SK-N-SH treated with all-trans-retinoic acid at 6 μM for 48 hours (cell line): ENCODE results near the gene DDX24.
A peak's percentile ranks its signal among the peaks of the same experiment; 100 is the strongest.
"Not testable (repeated sequence)": the region's sequence is repeated elsewhere in the genome, so short reads cannot be mapped to it uniquely, and the experiment has no call there.

ENCODE experiments used
- ATAC-seq: fragments of 200-7000 bp; cut with Tn5 transposase; 3 replicates; pipeline ENCODE4 v1.9.1; 2020; ENCODE audit warnings: mild to moderate bottlenecking, moderate library complexity
- ARNTL ChIP-seq: fragments of 450-650 bp; formaldehyde crosslinking; IDR thresholded peaks from 2 replicates; pipeline ENCODE4 v1.5.0; 2020; ENCODE audit warnings: low read depth, mild to moderate bottlenecking, moderate library complexity, borderline replicate concordance
- BACH2 ChIP-seq: fragments of 250-450 bp; sonication (Bioruptor Pico); IDR thresholded peaks from 2 replicates; pipeline ENCODE4 v1.9.0; 2021; ENCODE audit warnings: mild to moderate bottlenecking, borderline replicate concordance
- CREB5 ChIP-seq: fragments of 250-450 bp; sonication (Bioruptor Pico); IDR thresholded peaks from 2 replicates; pipeline ENCODE4 v1.5.1; 2020; ENCODE audit warnings: low read depth, mild to moderate bottlenecking, moderate library complexity
- ESRRG ChIP-seq: fragments of 250-450 bp; sonication (Bioruptor Pico); IDR thresholded peaks from 2 replicates; pipeline ENCODE4 v1.6.1; 2021; ENCODE audit warnings: mild to moderate bottlenecking
- ISL1 ChIP-seq: fragments of 250-450 bp; sonication (Bioruptor Pico); IDR thresholded peaks from 2 replicates; pipeline ENCODE4 v2.1.2; 2022; ENCODE audit warnings: mild to moderate bottlenecking, moderate library complexity
- OSR1 ChIP-seq: fragments of 250-450 bp; sonication (Bioruptor Pico); IDR thresholded peaks from 2 replicates; pipeline ENCODE4 v1.8.0; 2022; ENCODE audit warnings: moderate library complexity, mild to moderate bottlenecking, inconsistent platforms
- PPARA ChIP-seq: fragments of 250-450 bp; sonication (Bioruptor Pico); IDR thresholded peaks from 2 replicates; pipeline ENCODE4 v1.5.0; 2020; ENCODE audit warnings: mild to moderate bottlenecking, borderline replicate concordance
- RARB ChIP-seq: fragments of 250-450 bp; sonication (Bioruptor Pico); IDR thresholded peaks from 2 replicates; pipeline ENCODE4 v1.8.0; 2021; ENCODE audit warnings: mild to moderate bottlenecking, moderate library complexity
- SNAI2 ChIP-seq: fragments of 250-450 bp; sonication (Bioruptor Pico); IDR thresholded peaks from 2 replicates; pipeline ENCODE4 v1.5.0; 2020; ENCODE audit warnings: mild to moderate bottlenecking, moderate library complexity
- TOX ChIP-seq: fragments of 250-450 bp; sonication (Bioruptor Pico); IDR thresholded peaks from 2 replicates; pipeline ENCODE4 v1.8.0; 2021; ENCODE audit warnings: mild to moderate bottlenecking, moderate library complexity, borderline replicate concordance
- TSHZ2 ChIP-seq: fragments of 250-450 bp; sonication (Bioruptor Pico); IDR thresholded peaks from 2 replicates; pipeline ENCODE4 v1.5.0; 2020; ENCODE audit warnings: mild to moderate bottlenecking, moderate library complexity
- ZC3H10 ChIP-seq: fragments of 250-450 bp; sonication (Bioruptor Pico); IDR thresholded peaks from 2 replicates; pipeline ENCODE4 v1.5.1; 2021; ENCODE audit warnings: mild to moderate bottlenecking, moderate library complexity
- ZFP3 ChIP-seq: fragments of 250-450 bp; sonication (Bioruptor Pico); IDR thresholded peaks from 2 replicates; pipeline ENCODE4 v1.5.0; 2020; ENCODE audit warnings: mild to moderate bottlenecking, moderate library complexity
- ZNF565 ChIP-seq: fragments of 450-650 bp; formaldehyde crosslinking; conservative IDR thresholded peaks from 2 replicates; pipeline ENCODE4 v1.5.0; 2020; ENCODE audit warnings: low read depth, mild to moderate bottlenecking, moderate library complexity
- ZNF8 ChIP-seq: fragments of 450-650 bp; formaldehyde crosslinking; IDR thresholded peaks from 2 replicates; pipeline ENCODE4 v1.5.0; 2020; ENCODE audit warnings: mild to moderate bottlenecking, moderate library complexity
- TF ChIP-seq, protein P1 (sequence below): fragments of 250-450 bp; sonication (Bioruptor Pico); IDR thresholded peaks from 2 replicates; pipeline ENCODE4 v1.8.0; 2020; ENCODE audit warnings: mild to moderate bottlenecking, moderate library complexity, borderline replicate concordance
- TF ChIP-seq, protein P2 (sequence below): fragments of 250-450 bp; sonication (Bioruptor Pico); IDR thresholded peaks from 2 replicates; pipeline ENCODE4 v1.8.0; 2021; ENCODE audit warnings: low read depth, mild to moderate bottlenecking, moderate library complexity, borderline replicate concordance

DDX24 gene

DNA sequence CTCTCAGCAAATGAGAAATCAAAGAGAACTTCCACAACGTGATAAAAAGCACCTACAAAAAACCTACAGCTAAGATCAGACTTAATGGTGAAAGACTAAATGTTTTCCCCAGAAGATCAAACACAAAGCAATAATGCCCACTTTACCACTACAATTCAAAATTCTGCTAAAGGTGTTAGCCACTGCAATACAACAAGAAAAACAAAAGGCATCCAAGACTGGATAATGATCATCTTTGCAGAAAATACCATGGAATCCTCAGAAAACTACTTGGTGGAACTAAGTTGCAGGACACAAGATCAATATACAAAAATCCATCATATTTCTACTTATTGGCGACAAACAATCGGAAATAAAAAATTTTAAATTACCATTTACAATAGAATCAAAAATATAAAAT is 6.5 kb downstream of the DDX24 start:
- no peak for ATAC-seq
- no peak for TF ChIP-seq ISL1 (CRISPR knock-in tag)
- TF ChIP-seq TOX (CRISPR knock-in tag) = no peak
- no peak for TF ChIP-seq ARNTL
- no peak for TF ChIP-seq ESRRG (CRISPR knock-in tag)
- TF ChIP-seq, protein P1, sequence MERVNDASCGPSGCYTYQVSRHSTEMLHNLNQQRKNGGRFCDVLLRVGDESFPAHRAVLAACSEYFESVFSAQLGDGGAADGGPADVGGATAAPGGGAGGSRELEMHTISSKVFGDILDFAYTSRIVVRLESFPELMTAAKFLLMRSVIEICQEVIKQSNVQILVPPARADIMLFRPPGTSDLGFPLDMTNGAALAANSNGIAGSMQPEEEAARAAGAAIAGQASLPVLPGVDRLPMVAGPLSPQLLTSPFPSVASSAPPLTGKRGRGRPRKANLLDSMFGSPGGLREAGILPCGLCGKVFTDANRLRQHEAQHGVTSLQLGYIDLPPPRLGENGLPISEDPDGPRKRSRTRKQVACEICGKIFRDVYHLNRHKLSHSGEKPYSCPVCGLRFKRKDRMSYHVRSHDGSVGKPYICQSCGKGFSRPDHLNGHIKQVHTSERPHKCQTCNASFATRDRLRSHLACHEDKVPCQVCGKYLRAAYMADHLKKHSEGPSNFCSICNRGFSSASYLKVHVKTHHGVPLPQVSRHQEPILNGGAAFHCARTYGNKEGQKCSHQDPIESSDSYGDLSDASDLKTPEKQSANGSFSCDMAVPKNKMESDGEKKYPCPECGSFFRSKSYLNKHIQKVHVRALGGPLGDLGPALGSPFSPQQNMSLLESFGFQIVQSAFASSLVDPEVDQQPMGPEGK (CRISPR knock-in tag) = no peak
- no peak for TF ChIP-seq ZC3H10 (CRISPR knock-in tag)
- TF ChIP-seq, all 23 proteins: peak for 0

DNA sequence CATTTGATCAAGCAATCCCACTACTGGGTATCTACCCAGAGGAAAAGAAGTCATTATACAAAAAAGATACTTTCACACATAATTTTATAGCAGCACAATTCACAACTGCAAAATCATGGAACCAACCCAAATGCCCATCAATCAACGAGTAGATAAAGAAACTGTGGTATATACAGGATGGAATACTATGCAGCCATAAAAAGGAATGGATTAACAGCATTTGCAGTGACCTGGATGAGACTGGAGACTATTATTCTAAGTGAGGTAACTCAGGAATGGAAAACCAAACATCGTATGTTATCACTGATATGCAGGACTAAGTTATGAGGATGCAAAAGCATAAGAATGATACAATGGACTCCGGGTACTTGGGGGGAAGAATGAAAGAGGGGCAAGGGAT is 8.9 kb downstream of the DDX24 start:
- peak; percentile 57; the same call in 1 of the 2 replicates for TF ChIP-seq ZNF8 (CRISPR knock-in tag)
- ATAC-seq = not testable (repeated sequence)

DNA sequence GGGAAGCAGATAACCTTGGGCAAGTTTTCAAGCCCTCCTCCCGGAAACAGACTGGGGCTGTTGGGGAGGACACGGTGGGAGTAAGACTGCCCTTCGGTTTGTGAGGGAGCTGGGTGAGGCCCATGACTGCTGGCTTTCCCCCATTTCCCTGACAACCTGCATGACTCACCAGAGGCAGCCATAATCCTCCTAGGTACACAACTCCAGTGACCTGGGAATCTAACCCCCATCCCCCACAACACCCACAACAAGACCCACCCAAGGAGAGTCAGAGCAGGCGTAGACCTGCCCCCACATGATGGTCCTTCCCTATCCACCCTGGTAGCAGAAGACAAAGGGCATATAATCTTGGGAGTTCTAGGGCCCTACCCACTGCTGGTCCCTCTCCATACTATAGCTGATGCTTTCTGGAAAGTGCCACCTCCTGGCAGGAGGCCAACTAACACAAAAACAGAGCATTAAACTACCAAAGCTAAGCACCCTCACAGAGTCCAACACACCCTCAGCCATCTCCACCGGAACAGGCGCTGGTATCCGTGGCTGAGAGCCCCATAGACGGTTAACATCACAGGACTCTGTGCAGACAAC is 14.8 kb downstream of the DDX24 start:
- TF ChIP-seq BACH2 (CRISPR knock-in tag) (no peak), ZFP3 (no peak), CREB5 (CRISPR knock-in tag) (no peak), TSHZ2 (no peak), ZC3H10 (CRISPR knock-in tag) (no peak), ISL1 (CRISPR knock-in tag) (no peak), ZNF565 (CRISPR knock-in tag) (no peak), OSR1 (no peak)
- TF ChIP-seq, protein P1 (CRISPR knock-in tag) = no peak
- TF ChIP-seq, protein P2, sequence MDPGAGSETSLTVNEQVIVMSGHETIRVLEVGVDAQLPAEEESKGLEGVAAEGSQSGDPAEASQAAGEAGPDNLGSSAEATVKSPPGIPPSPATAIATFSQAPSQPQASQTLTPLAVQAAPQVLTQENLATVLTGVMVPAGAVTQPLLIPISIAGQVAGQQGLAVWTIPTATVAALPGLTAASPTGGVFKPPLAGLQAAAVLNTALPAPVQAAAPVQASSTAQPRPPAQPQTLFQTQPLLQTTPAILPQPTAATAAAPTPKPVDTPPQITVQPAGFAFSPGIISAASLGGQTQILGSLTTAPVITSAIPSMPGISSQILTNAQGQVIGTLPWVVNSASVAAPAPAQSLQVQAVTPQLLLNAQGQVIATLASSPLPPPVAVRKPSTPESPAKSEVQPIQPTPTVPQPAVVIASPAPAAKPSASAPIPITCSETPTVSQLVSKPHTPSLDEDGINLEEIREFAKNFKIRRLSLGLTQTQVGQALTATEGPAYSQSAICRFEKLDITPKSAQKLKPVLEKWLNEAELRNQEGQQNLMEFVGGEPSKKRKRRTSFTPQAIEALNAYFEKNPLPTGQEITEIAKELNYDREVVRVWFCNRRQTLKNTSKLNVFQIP = no peak
- no peak for ATAC-seq

DNA sequence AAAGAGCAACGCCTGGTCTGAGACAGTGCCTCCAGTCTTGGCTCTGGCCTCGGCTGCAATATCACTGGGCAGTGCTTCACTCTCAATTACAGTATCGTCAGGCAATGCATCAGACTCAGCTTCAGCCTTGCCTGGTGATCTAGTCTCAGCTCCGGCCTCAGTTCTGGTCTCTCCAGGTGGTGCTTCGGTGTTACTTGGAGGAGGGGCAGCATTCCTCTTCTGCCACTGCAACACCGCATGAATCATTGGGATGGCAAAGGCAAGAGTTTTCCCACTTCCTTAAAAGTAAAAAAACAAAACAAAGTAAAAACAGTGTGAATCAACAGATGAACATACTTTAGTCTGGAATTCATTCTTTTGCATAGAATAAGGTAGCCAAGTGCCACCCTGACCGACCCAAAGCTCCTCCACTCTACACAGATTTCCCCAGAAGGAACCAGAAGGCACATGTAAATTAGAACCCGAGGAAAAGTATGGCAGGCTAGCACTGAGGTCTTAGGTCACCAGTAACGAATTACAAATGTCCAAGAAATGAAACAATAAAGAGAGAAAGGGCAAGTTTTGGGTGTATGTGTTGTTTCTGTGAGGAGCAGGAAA is 18.6 kb downstream of the DDX24 start:
- no peak for TF ChIP-seq SNAI2 (CRISPR knock-in tag)
- TF ChIP-seq, protein P2 = no peak
- no peak for TF ChIP-seq PPARA (CRISPR knock-in tag)
- TF ChIP-seq ESRRG (CRISPR knock-in tag) = no peak
- TF ChIP-seq RARB (CRISPR knock-in tag) = no peak
- TF ChIP-seq OSR1 = no peak
- TF ChIP-seq ZNF8 (CRISPR knock-in tag) = no peak
- no peak for TF ChIP-seq TOX (CRISPR knock-in tag)
- no peak for TF ChIP-seq CREB5 (CRISPR knock-in tag)
- TF ChIP-seq ZNF565 (CRISPR knock-in tag) = no peak
- ATAC-seq = no peak
